NCI-H1436 treated with DMSO at 0.1 percent for 48 hours (cell line): ENCODE results near the gene SDF4.

ENCODE experiments used
- DNase-seq: peaks from one replicate; lab custom pipeline; 2025; lab: John Stamatoyannopoulos, UW

SDF4 gene

GRCh38 chr1:1241588-1242219 lies 9.9 kb upstream of the SDF4 start:
- no peak for DNase-seq

GRCh38 chr1:1240822-1241587 lies 9.2 kb upstream of the SDF4 start:
- no peak for DNase-seq

- DNase-seq = no peak
These were observed 8.5 kb upstream of the SDF4 start for GRCh38 chr1:1240348-1240732.

GRCh38 chr1:1239614-1240347 lies 8.0 kb upstream of the SDF4 start:
- no peak for DNase-seq

GRCh38 chr1:1239227-1239613 lies 7.4 kb upstream of the SDF4 start:
- DNase-seq = no peak

GRCh38 chr1:1238702-1239178 lies 6.9 kb upstream of the SDF4 start:
- DNase-seq = no peak

- DNase-seq = no peak
These were observed 6.3 kb upstream of the SDF4 start for GRCh38 chr1:1237874-1238701.

GRCh38 chr1:1236945-1237873 lies 5.4 kb upstream of the SDF4 start:
- no peak for DNase-seq

- DNase-seq = no peak
These were observed 4.5 kb upstream of the SDF4 start for GRCh38 chr1:1236176-1236763.

- no peak for DNase-seq
These were observed 3.4 kb upstream of the SDF4 start for GRCh38 chr1:1235016-1235744.

- no peak for DNase-seq
These were observed 2.5 kb upstream of the SDF4 start for GRCh38 chr1:1234180-1234808.

- no peak for DNase-seq
These were observed 1.7 kb upstream of the SDF4 start for GRCh38 chr1:1233567-1233892.

- no peak for DNase-seq
These were observed 1.2 kb upstream of the SDF4 start for GRCh38 chr1:1232796-1233566.

- no peak for DNase-seq
These were observed 501 bp upstream of the SDF4 start, which contains the start of gene B3GALT6 for GRCh38 chr1:1232208-1232795. Gene B3GALT6 (plus strand): TSS chr1:1232237. CDS start chr1:1232279, 42 bp downstream.

GRCh38 chr1:1230656-1231399 lies 973 bp downstream of the SDF4 start:
- DNase-seq = no peak

GRCh38 chr1:1229770-1230169 lies 2.0 kb downstream of the SDF4 start:
- no peak for DNase-seq

GRCh38 chr1:1228596-1229321 lies 3.0 kb downstream of the SDF4 start:
- DNase-seq = no peak
